ENCODE measurements around the gene PDE7B.

- TF ChIP-seq, protein P1, sequence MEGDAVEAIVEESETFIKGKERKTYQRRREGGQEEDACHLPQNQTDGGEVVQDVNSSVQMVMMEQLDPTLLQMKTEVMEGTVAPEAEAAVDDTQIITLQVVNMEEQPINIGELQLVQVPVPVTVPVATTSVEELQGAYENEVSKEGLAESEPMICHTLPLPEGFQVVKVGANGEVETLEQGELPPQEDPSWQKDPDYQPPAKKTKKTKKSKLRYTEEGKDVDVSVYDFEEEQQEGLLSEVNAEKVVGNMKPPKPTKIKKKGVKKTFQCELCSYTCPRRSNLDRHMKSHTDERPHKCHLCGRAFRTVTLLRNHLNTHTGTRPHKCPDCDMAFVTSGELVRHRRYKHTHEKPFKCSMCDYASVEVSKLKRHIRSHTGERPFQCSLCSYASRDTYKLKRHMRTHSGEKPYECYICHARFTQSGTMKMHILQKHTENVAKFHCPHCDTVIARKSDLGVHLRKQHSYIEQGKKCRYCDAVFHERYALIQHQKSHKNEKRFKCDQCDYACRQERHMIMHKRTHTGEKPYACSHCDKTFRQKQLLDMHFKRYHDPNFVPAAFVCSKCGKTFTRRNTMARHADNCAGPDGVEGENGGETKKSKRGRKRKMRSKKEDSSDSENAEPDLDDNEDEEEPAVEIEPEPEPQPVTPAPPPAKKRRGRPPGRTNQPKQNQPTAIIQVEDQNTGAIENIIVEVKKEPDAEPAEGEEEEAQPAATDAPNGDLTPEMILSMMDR (IDR thresholded peaks at IDR 0.05) = no peak
- no peak for TF ChIP-seq TAF1 (IDR thresholded peaks at IDR 0.05; ENCODE audit: borderline replicate concordance, low read depth, low read length)
- no peak for TF ChIP-seq TEAD4 (IDR thresholded peaks at IDR 0.05; ENCODE audit: borderline replicate concordance, insufficient read depth)
- no peak for TF ChIP-seq POLR2AphosphoS5 (IDR thresholded peaks at IDR 0.05; ENCODE audit: low read depth, low read length)
- TF ChIP-seq, protein P2, sequence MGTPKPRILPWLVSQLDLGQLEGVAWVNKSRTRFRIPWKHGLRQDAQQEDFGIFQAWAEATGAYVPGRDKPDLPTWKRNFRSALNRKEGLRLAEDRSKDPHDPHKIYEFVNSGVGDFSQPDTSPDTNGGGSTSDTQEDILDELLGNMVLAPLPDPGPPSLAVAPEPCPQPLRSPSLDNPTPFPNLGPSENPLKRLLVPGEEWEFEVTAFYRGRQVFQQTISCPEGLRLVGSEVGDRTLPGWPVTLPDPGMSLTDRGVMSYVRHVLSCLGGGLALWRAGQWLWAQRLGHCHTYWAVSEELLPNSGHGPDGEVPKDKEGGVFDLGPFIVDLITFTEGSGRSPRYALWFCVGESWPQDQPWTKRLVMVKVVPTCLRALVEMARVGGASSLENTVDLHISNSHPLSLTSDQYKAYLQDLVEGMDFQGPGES (IDR thresholded peaks at IDR 0.05; ENCODE audit: low read depth, low read length) = no peak
- peak; percentile 28; the same call in 1 of the 2 replicates for TF ChIP-seq RAD21 (IDR thresholded peaks at IDR 0.05; ENCODE audit: low read length)
- TF ChIP-seq EP300 (IDR thresholded peaks at IDR 0.05; ENCODE audit: borderline replicate concordance in 1 of 2, low read depth in 1 of 2, low read length in 1 of 2) = no peak
- no peak for TF ChIP-seq JUND (IDR thresholded peaks at IDR 0.05)
These were observed 306.9 kb downstream of the PDE7B start for GRCh38 chr6:136158387-136158821.

All from SK-N-SH (cell line).